Liver (tissue), 9 donors: ENCODE measurements around the gene ADH7. TPM values are rescaled to one million over a fixed set of nuclear protein-coding genes. Genes with fewer than 3 reads are reported as not detected.
A peak's percentile ranks its signal among the peaks of the same experiment; 100 is the strongest.

Experiments used
- DNase-seq: peaks from one replicate; pipeline ENCODE4 v3.0.0-alpha.2; 2017; ENCODE audit warnings: low spot score
- H3K27ac ChIP-seq, 2 donors: one replicate each; pipeline ENCODE4 v1.7.0; 2013; ENCODE audit warnings: inconsistent platforms in 2 of 2, low read length in 2 of 2, control low read depth in 1 of 2, low read depth in 1 of 2, mild to moderate bottlenecking in 1 of 2
- H3K27me3 ChIP-seq, 4 donors: one replicate each; pipeline versions ENCODE4 v1.6.1 to v1.7.0; 2013; ENCODE audit warnings: low read length in 3 of 4, inconsistent platforms in 1 of 4, mild to moderate bottlenecking in 1 of 4, moderate library complexity in 1 of 4; ENCODE audit not compliant: control insufficient read depth in 4 of 4, insufficient read depth in 4 of 4
- H3K36me3 ChIP-seq, 4 donors: one replicate each; pipeline versions ENCODE4 v1.6.1 to v1.7.0; 2013; ENCODE audit warnings: low read length in 3 of 4, mild to moderate bottlenecking in 3 of 4, low read depth in 1 of 4, moderate library complexity in 1 of 4; ENCODE audit not compliant: control insufficient read depth in 4 of 4, insufficient read depth in 3 of 4
- H3K4me1 ChIP-seq, 4 donors: one replicate each; pipeline versions ENCODE4 v1.6.1 to v1.7.0; 2013; ENCODE audit warnings: low read length in 3 of 4, mild to moderate bottlenecking in 3 of 4, moderate library complexity in 1 of 4; ENCODE audit not compliant: control insufficient read depth in 4 of 4, insufficient read depth in 4 of 4
- H3K4me3 ChIP-seq, 3 donors: one replicate each; pipeline versions ENCODE4 v1.6.1 to v1.7.0; 2013; ENCODE audit warnings: low read length in 3 of 3, control low read depth in 1 of 3, low read depth in 1 of 3, mild to moderate bottlenecking in 1 of 3
- H3K9ac ChIP-seq, 2 donors: one replicate each; pipeline ENCODE4 v1.7.0; 2013; ENCODE audit warnings: low read length in 2 of 2, mild to moderate bottlenecking in 2 of 2, moderate library complexity in 2 of 2, control low read depth in 1 of 2, low read depth in 1 of 2
- H3K9me3 ChIP-seq, 4 donors: one replicate each; pipeline versions ENCODE4 v1.6.1 to v1.7.0; 2013; ENCODE audit warnings: low read length in 3 of 4; ENCODE audit not compliant: control insufficient read depth in 4 of 4
- EGR1 ChIP-seq, 2 donors: IDR thresholded peaks; 2 replicates each; pipeline ENCODE4 v1.6.1; 2016 to 2018; ENCODE audit warnings: antibody characterized with exemption in 2 of 2, low read depth in 2 of 2
- FOXA1 ChIP-seq: IDR thresholded peaks from 2 replicates; pipeline ENCODE4 v1.6.1; 2016; ENCODE audit warnings: antibody characterized with exemption
- FOXA2 ChIP-seq: IDR thresholded peaks from 2 replicates; pipeline ENCODE4 v1.6.1; 2016; ENCODE audit warnings: antibody characterized with exemption
- GABPA ChIP-seq, 2 donors: IDR thresholded peaks in 1 of 2; conservative IDR thresholded peaks in 1 of 2; 2 replicates each; pipeline ENCODE4 v1.6.1; 2016; ENCODE audit warnings: antibody characterized with exemption in 2 of 2, mild to moderate bottlenecking in 1 of 2, moderate library complexity in 1 of 2
- HNF4A ChIP-seq, 2 donors: conservative IDR thresholded peaks; 2 replicates each; pipeline ENCODE4 v1.6.1; 2016; ENCODE audit warnings: antibody characterized with exemption in 2 of 2, mild to moderate bottlenecking in 2 of 2
- HNF4G ChIP-seq: IDR thresholded peaks from 2 replicates; pipeline ENCODE4 v1.6.1; 2016; ENCODE audit warnings: antibody characterized with exemption
- JUND ChIP-seq, 2 donors: IDR thresholded peaks; 2 replicates each; pipeline ENCODE4 v1.6.1; 2016; ENCODE audit warnings: antibody characterized with exemption in 2 of 2
- NR2F2 ChIP-seq: IDR thresholded peaks from 2 replicates; pipeline ENCODE4 v1.6.1; 2016; ENCODE audit warnings: antibody characterized with exemption
- RAD21 ChIP-seq, 2 donors: IDR thresholded peaks; 2 replicates each; pipeline ENCODE4 v1.6.1; 2016; ENCODE audit warnings: antibody characterized with exemption in 2 of 2, mild to moderate bottlenecking in 2 of 2
- RXRA ChIP-seq, 2 donors: IDR thresholded peaks; 2 replicates each; pipeline ENCODE4 v1.6.1; 2017 to 2018; ENCODE audit warnings: antibody characterized with exemption in 2 of 2, mild to moderate bottlenecking in 1 of 2
- SP1 ChIP-seq: IDR thresholded peaks from 2 replicates; pipeline ENCODE4 v1.6.1; 2018; ENCODE audit warnings: antibody characterized with exemption, mild to moderate bottlenecking
- TAF1 ChIP-seq: conservative IDR thresholded peaks from 2 replicates; pipeline ENCODE4 v1.6.1; 2016; ENCODE audit warnings: antibody characterized with exemption, mild to moderate bottlenecking
- YY1 ChIP-seq: IDR thresholded peaks from 2 replicates; pipeline ENCODE4 v1.6.1; 2016; ENCODE audit warnings: antibody characterized with exemption, mild to moderate bottlenecking
- WGBS: extraction: QIAGEN DNeasy Blood & Tissue Kit; methylation state at CpG from one replicate; pipeline ENCODE4 v1.1.7; 2013; 5-methylcytosine and 5-hydroxymethylcytosine counted together
- polyA plus RNA-seq, 2 donors: library from polyadenylated mRNA; stranded (reverse) in 1 of 2; unstranded in 1 of 2; fragments of 200-250 nt in 1 of 2; fragments of >200 nt in 1 of 2; fragmentation: Nextera tagmentation in 1 of 2; extraction: Ambion mirVana in 1 of 2; gene quantifications; one replicate each; pipeline versions ENCODE4 v1.2.1 to v1.2.3, GENCODE V29; 2013 to 2015
- total RNA-seq, 2 donors: library from RNA; depleted of rRNA; stranded (reverse); fragments of >200 nt; gene quantifications; one replicate each; pipeline ENCODE4 v1.2.3, GENCODE V29; 2014
- TF ChIP-seq, protein P1 (sequence below): IDR thresholded peaks from 2 replicates; pipeline ENCODE4 v1.6.1; 2016; ENCODE audit warnings: antibody characterized with exemption, mild to moderate bottlenecking
- TF ChIP-seq, protein P2 (sequence below): IDR thresholded peaks from 2 replicates; pipeline ENCODE4 v1.6.1; 2016; ENCODE audit warnings: antibody characterized with exemption
- TF ChIP-seq, protein P3 (sequence below): IDR thresholded peaks from 2 replicates; pipeline ENCODE4 v1.6.1; 2016; ENCODE audit warnings: antibody characterized with exemption
- TF ChIP-seq, protein P4 (sequence below): IDR thresholded peaks from 2 replicates; pipeline ENCODE4 v1.6.1; 2016; ENCODE audit warnings: antibody characterized with exemption
- TF ChIP-seq, protein P5 (sequence below): fragments of 150-350 bp; IDR thresholded peaks from 2 replicates; pipeline ENCODE4 v1.5.1; 2017; ENCODE audit warnings: improper control_type of control experiment, low read depth, low read length; ENCODE audit not compliant: missing input control
- donor health status: healthy.
- donor health status: healthy.
- donor health status: healthy.
- donor health status: healthy.
- donor health status: healthy.

The ADH7 gene
- total and polyA plus RNA-seq, 4 donors: under 0.01 TPM; not detected in 3

DNA sequence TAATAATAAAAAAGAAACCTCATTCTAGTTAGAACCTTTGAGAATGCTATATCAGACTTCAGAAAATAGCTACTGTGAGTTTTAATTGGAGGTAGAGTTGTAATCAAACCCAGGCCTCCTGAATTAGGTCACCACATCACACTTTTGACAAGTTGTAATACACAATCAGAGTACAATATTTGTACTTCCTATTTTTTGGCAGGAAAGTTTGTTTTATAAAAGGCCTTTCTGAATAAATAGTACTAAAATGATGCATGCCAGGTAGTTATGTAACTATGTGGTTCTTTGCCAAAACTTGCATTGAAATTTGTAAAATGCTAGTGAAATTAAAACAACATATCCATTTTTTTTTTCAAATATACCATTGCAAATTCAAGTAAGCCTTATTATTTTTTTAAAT is 26.8 kb downstream of the ADH7 start (continued):
- TF ChIP-seq, protein P1, sequence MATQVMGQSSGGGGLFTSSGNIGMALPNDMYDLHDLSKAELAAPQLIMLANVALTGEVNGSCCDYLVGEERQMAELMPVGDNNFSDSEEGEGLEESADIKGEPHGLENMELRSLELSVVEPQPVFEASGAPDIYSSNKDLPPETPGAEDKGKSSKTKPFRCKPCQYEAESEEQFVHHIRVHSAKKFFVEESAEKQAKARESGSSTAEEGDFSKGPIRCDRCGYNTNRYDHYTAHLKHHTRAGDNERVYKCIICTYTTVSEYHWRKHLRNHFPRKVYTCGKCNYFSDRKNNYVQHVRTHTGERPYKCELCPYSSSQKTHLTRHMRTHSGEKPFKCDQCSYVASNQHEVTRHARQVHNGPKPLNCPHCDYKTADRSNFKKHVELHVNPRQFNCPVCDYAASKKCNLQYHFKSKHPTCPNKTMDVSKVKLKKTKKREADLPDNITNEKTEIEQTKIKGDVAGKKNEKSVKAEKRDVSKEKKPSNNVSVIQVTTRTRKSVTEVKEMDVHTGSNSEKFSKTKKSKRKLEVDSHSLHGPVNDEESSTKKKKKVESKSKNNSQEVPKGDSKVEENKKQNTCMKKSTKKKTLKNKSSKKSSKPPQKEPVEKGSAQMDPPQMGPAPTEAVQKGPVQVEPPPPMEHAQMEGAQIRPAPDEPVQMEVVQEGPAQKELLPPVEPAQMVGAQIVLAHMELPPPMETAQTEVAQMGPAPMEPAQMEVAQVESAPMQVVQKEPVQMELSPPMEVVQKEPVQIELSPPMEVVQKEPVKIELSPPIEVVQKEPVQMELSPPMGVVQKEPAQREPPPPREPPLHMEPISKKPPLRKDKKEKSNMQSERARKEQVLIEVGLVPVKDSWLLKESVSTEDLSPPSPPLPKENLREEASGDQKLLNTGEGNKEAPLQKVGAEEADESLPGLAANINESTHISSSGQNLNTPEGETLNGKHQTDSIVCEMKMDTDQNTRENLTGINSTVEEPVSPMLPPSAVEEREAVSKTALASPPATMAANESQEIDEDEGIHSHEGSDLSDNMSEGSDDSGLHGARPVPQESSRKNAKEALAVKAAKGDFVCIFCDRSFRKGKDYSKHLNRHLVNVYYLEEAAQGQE: no peak
- TF ChIP-seq, protein P2, sequence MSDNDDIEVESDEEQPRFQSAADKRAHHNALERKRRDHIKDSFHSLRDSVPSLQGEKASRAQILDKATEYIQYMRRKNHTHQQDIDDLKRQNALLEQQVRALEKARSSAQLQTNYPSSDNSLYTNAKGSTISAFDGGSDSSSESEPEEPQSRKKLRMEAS: peak; percentile 10
- no peak for TF ChIP-seq FOXA2

DNA sequence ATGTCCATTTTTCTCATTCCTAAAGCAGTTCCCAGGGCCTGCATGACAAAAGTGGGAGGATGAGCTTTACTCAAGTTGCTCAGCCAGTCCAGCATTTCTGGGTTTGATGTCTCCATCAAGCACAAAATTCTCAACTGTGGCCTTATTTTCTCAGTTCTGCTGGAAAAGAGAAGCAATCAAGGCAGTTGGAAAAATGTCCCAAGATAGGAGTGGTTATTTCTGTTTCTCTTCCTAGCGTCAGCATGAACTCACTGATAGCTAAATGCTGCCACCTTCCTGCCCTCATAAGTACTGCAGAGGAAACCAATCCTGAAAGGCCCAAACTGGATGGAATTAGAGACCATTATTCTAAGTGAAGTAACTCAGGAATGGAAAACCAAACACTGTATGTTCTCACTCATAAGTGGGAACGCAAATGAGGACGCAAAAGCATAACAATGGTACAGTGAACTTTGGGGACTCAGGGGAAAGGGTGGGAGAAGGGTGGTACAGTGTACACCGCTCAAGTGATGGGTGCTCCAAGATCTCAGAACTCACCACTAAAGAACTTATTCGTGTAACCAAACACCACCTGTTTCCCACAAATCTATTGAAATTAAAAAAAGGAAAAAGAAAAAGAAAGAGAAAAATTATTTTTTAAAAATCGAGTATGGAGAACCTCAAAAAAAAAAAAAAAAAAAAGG is 29.6 kb downstream of the ADH7 start:
- no peaks in the 10 kb centered on the region for H3K27me3 ChIP-seq
- peak; percentile 72 for DNase-seq
- H3K36me3 ChIP-seq: no peaks in the 10 kb centered on the region
- H3K4me3 ChIP-seq: no peak overlapping the region
- H3K27ac ChIP-seq: peak overlapping the region; percentile 93 to 96
- 34% methylated on average over 6 of the region's 6 CpGs for WGBS
- peak overlapping the region; percentile 57 to 85 for H3K9ac ChIP-seq
- no peaks in the 10 kb centered on the region for H3K9me3 ChIP-seq
- no peak for TF ChIP-seq TAF1
- TF ChIP-seq, protein P3, sequence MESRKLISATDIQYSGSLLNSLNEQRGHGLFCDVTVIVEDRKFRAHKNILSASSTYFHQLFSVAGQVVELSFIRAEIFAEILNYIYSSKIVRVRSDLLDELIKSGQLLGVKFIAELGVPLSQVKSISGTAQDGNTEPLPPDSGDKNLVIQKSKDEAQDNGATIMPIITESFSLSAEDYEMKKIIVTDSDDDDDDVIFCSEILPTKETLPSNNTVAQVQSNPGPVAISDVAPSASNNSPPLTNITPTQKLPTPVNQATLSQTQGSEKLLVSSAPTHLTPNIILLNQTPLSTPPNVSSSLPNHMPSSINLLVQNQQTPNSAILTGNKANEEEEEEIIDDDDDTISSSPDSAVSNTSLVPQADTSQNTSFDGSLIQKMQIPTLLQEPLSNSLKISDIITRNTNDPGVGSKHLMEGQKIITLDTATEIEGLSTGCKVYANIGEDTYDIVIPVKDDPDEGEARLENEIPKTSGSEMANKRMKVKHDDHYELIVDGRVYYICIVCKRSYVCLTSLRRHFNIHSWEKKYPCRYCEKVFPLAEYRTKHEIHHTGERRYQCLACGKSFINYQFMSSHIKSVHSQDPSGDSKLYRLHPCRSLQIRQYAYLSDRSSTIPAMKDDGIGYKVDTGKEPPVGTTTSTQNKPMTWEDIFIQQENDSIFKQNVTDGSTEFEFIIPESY: no peak
- TF ChIP-seq JUND (IDR thresholded peaks at IDR 0.05): no peak
- TF ChIP-seq FOXA1: no peak
- peak; percentile 21 for TF ChIP-seq FOXA2
- no peak for TF ChIP-seq HNF4A (conservative IDR thresholded peaks at IDR 0.05)
- no peak for TF ChIP-seq HNF4G
- peak; percentile 36 for TF ChIP-seq SP1
- TF ChIP-seq, protein P2: no peak
- TF ChIP-seq NR2F2: no peak
- peak; percentile 99 for TF ChIP-seq RAD21 (IDR thresholded peaks at IDR 0.05)
- TF ChIP-seq, protein P4, sequence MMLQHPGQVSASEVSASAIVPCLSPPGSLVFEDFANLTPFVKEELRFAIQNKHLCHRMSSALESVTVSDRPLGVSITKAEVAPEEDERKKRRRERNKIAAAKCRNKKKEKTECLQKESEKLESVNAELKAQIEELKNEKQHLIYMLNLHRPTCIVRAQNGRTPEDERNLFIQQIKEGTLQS: no peak
- TF ChIP-seq, protein P5, sequence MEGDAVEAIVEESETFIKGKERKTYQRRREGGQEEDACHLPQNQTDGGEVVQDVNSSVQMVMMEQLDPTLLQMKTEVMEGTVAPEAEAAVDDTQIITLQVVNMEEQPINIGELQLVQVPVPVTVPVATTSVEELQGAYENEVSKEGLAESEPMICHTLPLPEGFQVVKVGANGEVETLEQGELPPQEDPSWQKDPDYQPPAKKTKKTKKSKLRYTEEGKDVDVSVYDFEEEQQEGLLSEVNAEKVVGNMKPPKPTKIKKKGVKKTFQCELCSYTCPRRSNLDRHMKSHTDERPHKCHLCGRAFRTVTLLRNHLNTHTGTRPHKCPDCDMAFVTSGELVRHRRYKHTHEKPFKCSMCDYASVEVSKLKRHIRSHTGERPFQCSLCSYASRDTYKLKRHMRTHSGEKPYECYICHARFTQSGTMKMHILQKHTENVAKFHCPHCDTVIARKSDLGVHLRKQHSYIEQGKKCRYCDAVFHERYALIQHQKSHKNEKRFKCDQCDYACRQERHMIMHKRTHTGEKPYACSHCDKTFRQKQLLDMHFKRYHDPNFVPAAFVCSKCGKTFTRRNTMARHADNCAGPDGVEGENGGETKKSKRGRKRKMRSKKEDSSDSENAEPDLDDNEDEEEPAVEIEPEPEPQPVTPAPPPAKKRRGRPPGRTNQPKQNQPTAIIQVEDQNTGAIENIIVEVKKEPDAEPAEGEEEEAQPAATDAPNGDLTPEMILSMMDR: peak; percentile 94
- TF ChIP-seq GABPA (IDR thresholded peaks at IDR 0.05 in 1 of 2, conservative IDR thresholded peaks at IDR 0.05 in 1 of 2): no peak
- peak; percentile 41 for TF ChIP-seq YY1
- TF ChIP-seq, protein P1: no peak
- TF ChIP-seq RXRA (IDR thresholded peaks at IDR 0.05): peak; percentile 29 to 46
- TF ChIP-seq EGR1 (IDR thresholded peaks at IDR 0.05; ENCODE audit: low read depth in 2 of 2): no peak
- H3K4me1 ChIP-seq: peaks cover 4 to 66% (median 38%) of the 10 kb centered on the region in 4 donors
